Sigmoid colon (tissue), 7 donors: ENCODE measurements around the gene LMAN2. TPM values are rescaled to one million over a fixed set of nuclear protein-coding genes. Genes with fewer than 3 reads are reported as not detected.

Experiments used
- DNase-seq: peaks from one replicate; pipeline ENCODE4 v3.0.0-alpha.2; 2019
- H3K27ac ChIP-seq, 4 donors: fragments of 200-600 bp; sonication (generic); one replicate each; pipeline ENCODE4 v1.5.1; 2016 to 2019; ENCODE audit warnings: mild to moderate bottlenecking in 1 of 4
- H3K27me3 ChIP-seq, 3 donors: fragments of 200-600 bp; sonication (generic); one replicate each; pipeline ENCODE4 v1.5.1; 2019; ENCODE audit warnings: mild to moderate bottlenecking in 1 of 3
- H3K36me3 ChIP-seq, 4 donors: fragments of 200-600 bp; sonication (generic); one replicate each; pipeline ENCODE4 v1.5.1; 2016 to 2019
- H3K4me1 ChIP-seq, 4 donors: fragments of 200-600 bp; sonication (generic); one replicate each; pipeline ENCODE4 v1.5.1; 2017 to 2019
- H3K4me3 ChIP-seq, 4 donors: fragments of 200-600 bp; sonication (generic); one replicate each; pipeline ENCODE4 v1.5.1; 2017 to 2019; ENCODE audit warnings: mild to moderate bottlenecking in 2 of 4, moderate library complexity in 1 of 4
- H3K9me3 ChIP-seq, 4 donors: fragments of 200-600 bp in 3 of 4; sonication (generic) in 3 of 4; one replicate each; pipeline versions ENCODE4 v1.5.1 to v1.6.1; 2013 to 2019
- EP300 ChIP-seq, 4 donors: sonication (generic); formaldehyde crosslinking; IDR thresholded peaks; one replicate each; pipeline ENCODE4 v1.6.1; 2017; ENCODE audit warnings: antibody characterized with exemption in 4 of 4
- POLR2A ChIP-seq, 2 donors: fragments of 450-650 bp; IDR thresholded peaks; one replicate each; pipeline ENCODE4 v1.6.1; 2016; ENCODE audit warnings: antibody characterized with exemption in 2 of 2, mild to moderate bottlenecking in 2 of 2, moderate library complexity in 2 of 2
- POLR2AphosphoS5 ChIP-seq, 4 donors: sonication (generic); formaldehyde crosslinking; IDR thresholded peaks; one replicate each; pipeline ENCODE4 v1.6.1; 2017; ENCODE audit warnings: antibody characterized with exemption in 4 of 4
- WGBS, 2 donors: extraction: QIAGEN DNeasy Blood & Tissue Kit; methylation state at CpG; one replicate each; pipeline ENCODE4 v1.1.7; 2013; 5-methylcytosine and 5-hydroxymethylcytosine counted together
- intact Hi-C: fragments of 100-400 bp; cut with DNase I; formaldehyde crosslinking; loops from one replicate; pipeline ENCODE4 v1.15.1; 2023
- polyA plus RNA-seq, 3 donors: library from polyadenylated mRNA; stranded (reverse); fragments of 200-250 nt; gene quantifications; one replicate each; pipeline ENCODE4 v1.2.3, GENCODE V29; 2013
- total RNA-seq, 4 donors: library from RNA; depleted of rRNA; stranded (reverse); fragments of >200 nt; gene quantifications; one replicate each; pipeline ENCODE4 v1.1.0, GENCODE V29; 2016
- TF ChIP-seq, protein P1 (sequence below), 4 experiments: fragments of 450-650 bp in 3 of 4; fragments of 200-600 bp in 1 of 4; IDR thresholded peaks; one replicate each; pipeline ENCODE4 v1.5.1; 2016 to 2019; ENCODE audit warnings: antibody characterized with exemption in 4 of 4, mild to moderate bottlenecking in 3 of 4, moderate library complexity in 2 of 4
- donor health status: healthy with polysubstance abuse.
- donor health status: Bipolar disorder and iron deficiency.
- donor health status: healthy.

LMAN2 gene
- total and polyA plus RNA-seq, 7 donors: 62.5 to 244 (median 108) TPM

DNA sequence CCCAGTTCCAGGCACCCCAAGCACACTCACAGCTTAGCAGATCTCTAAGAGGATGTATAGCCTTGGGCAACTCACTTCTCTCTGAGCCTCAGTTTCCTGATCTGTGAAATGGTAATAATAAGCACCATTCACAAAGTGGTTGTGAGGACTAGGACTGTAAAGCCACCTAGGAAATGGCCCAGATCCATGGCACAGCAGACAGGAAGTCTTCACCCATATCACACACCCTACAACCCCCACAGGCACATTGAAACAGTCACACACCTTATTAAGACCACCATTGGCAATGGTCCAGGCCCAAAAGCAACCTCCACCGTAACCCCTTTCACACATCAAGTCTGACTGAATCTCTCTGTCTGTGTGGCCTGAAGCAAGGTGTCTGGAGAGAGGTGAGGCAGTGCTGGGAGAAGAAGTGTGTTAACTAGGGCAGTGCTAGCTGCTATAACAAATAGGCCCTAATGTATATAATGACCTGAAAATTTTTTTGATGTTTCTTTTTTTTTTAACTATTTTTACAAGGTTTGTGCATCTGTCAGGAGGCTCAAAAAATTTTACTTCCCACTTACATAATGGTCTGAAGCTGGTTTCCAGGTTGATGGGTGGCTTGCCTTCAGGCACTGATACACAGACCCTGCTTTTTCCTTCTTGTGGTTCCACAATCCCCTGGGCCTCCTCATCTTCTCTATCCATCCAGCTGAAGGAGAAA is 3.8 kb upstream of the LMAN2 start:
- TF ChIP-seq POLR2AphosphoS5 (IDR thresholded peaks at IDR 0.05) (no peak), POLR2A (IDR thresholded peaks at IDR 0.05) (no peak), EP300 (IDR thresholded peaks at IDR 0.05) (no peak)
- TF ChIP-seq, protein P1, sequence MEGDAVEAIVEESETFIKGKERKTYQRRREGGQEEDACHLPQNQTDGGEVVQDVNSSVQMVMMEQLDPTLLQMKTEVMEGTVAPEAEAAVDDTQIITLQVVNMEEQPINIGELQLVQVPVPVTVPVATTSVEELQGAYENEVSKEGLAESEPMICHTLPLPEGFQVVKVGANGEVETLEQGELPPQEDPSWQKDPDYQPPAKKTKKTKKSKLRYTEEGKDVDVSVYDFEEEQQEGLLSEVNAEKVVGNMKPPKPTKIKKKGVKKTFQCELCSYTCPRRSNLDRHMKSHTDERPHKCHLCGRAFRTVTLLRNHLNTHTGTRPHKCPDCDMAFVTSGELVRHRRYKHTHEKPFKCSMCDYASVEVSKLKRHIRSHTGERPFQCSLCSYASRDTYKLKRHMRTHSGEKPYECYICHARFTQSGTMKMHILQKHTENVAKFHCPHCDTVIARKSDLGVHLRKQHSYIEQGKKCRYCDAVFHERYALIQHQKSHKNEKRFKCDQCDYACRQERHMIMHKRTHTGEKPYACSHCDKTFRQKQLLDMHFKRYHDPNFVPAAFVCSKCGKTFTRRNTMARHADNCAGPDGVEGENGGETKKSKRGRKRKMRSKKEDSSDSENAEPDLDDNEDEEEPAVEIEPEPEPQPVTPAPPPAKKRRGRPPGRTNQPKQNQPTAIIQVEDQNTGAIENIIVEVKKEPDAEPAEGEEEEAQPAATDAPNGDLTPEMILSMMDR (IDR thresholded peaks at IDR 0.05): no peak
- intact Hi-C loops: no loop called here

DNA sequence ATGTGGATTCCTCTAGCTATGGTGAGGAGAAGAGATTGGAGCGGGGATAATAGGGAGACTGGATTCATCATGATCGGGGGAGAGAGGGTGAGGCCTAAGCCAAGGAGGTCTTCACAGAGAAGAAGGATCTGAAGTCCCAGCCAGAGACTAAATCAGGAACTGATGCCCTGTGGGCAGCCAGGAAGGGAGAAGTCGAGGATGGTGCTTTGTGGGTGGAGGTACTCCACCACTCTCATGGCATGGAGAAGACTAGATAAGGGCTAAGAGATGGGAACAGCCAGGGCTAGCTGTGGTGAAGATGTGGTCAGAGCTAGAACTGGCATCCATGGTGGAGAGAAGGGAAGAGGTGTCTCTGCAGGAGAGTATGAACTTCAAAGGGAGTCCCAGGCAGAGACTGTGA is 3.2 kb upstream of the LMAN2 start:
- DNase-seq: no peak
- intact Hi-C loops: no loop called here
- 74% methylated on average over 3 of the region's 3 CpGs for WGBS, 2 donors

More for the DNA sequence above, 3.8 kb upstream of the LMAN2 start:
- Histone ChIP-seq H3K27ac (no peak overlapping the region), H3K36me3 (no peaks in the 10 kb centered on the region), H3K27me3 (peaks cover 0 to 12% (median 0%) of the 10 kb centered on the region in 3 donors), H3K4me1 (peaks cover 0 to 16% (median 10%) of the 10 kb centered on the region in 4 donors), H3K4me3 (no peak overlapping the region), H3K9me3 (no peaks in the 10 kb centered on the region)
- 83 to 95% methylated on average over 1 of the region's 1 CpG for WGBS, 2 donors
- no peak for DNase-seq

GRCh38 chr5:177354256-177354655 is 2.8 kb upstream of the LMAN2 start:
- WGBS, 2 donors: 85 to 94% methylated on average over 3 of the region's 3 CpGs
- H3K4me3 ChIP-seq: no peak overlapping the region
- TF ChIP-seq EP300 (IDR thresholded peaks at IDR 0.05) (no peak), POLR2A (IDR thresholded peaks at IDR 0.05) (no peak), POLR2AphosphoS5 (IDR thresholded peaks at IDR 0.05) (no peak)
- TF ChIP-seq, protein P1 (IDR thresholded peaks at IDR 0.05): no peak
- peaks cover 0 to 26% (median 21%) of the 10 kb centered on the region in 4 donors for H3K4me1 ChIP-seq
- intact Hi-C loops: no loop called here
- H3K27ac ChIP-seq: no peak overlapping the region
- no peaks in the 10 kb centered on the region for H3K9me3 ChIP-seq
- H3K27me3 ChIP-seq: peaks cover 0 to 12% (median 0%) of the 10 kb centered on the region in 3 donors
- H3K36me3 ChIP-seq: peaks cover 0 to 4% (median 0%) of the 10 kb centered on the region in 4 donors
- no peak for DNase-seq

More for the DNA sequence above, 3.2 kb upstream of the LMAN2 start:
- Histone ChIP-seq H3K4me1 (peaks cover 0 to 22% (median 16%) of the 10 kb centered on the region in 4 donors), H3K27me3 (peaks cover 0 to 12% (median 0%) of the 10 kb centered on the region in 3 donors), H3K36me3 (peaks cover 0 to 4% (median 0%) of the 10 kb centered on the region in 4 donors), H3K27ac (no peak overlapping the region), H3K4me3 (no peak overlapping the region), H3K9me3 (no peaks in the 10 kb centered on the region)
- TF ChIP-seq EP300 (IDR thresholded peaks at IDR 0.05) (no peak), POLR2A (IDR thresholded peaks at IDR 0.05) (no peak), POLR2AphosphoS5 (IDR thresholded peaks at IDR 0.05) (no peak)
- TF ChIP-seq, protein P1 (IDR thresholded peaks at IDR 0.05): no peak

DNA sequence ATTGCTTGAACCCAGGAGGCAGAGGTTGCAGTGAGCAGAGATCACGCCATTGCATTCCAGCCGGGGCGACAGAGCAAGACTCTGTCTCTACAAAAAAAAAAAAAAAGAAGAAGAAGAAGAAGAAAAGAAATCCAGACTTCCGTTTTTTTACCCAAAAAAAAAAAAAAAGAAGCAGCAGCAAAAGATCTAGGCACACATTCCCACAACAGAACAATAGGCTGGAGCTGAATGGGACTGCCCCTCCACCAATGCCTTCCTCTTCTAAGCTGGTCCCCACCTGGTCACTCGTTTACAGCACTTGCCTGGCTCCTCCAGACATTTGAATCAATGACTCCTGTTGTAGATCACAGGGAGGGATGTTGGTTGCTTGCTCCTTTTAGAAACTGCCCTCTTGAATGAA is 1.6 kb upstream of the LMAN2 start:
- 66 to 75% methylated on average over 5 of the region's 5 CpGs for WGBS, 2 donors
- Histone ChIP-seq H3K4me1 (peaks cover 0 to 37% (median 27%) of the 10 kb centered on the region in 4 donors), H3K4me3 (no peak overlapping the region), H3K9me3 (no peaks in the 10 kb centered on the region), H3K27me3 (peaks cover 0 to under 1% (median 0%) of the 10 kb centered on the region in 3 donors), H3K27ac (no peak overlapping the region), H3K36me3 (peaks cover 0 to 4% (median 0%) of the 10 kb centered on the region in 4 donors)
- DNase-seq: no peak
- intact Hi-C loops: no loop called here
- TF ChIP-seq POLR2A (IDR thresholded peaks at IDR 0.05): no peak
- no peak for TF ChIP-seq EP300 (IDR thresholded peaks at IDR 0.05)
- TF ChIP-seq, protein P1 (IDR thresholded peaks at IDR 0.05): no peak
- no peak for TF ChIP-seq POLR2AphosphoS5 (IDR thresholded peaks at IDR 0.05)
